Activated T-helper 9 cell treated with anti-CD3 and anti-CD28 coated beads, Interleukin-2, amount 50 U/mL, for 16 hours (primary cell): ENCODE data around the gene ARSK.

Experiments
- DNase-seq: peaks from one replicate; pipeline ENCODE4 v3.0.0-alpha.2; 2020; ENCODE audit warnings: low read depth

The ARSK gene

GRCh38 chr5:95649274-95649673 lies 94.4 kb downstream of the ARSK start:
- DNase-seq: no peak

- no peak for DNase-seq
Measured at GRCh38 chr5:95649842-95650620, 95.1 kb downstream of the ARSK start.

DNA sequence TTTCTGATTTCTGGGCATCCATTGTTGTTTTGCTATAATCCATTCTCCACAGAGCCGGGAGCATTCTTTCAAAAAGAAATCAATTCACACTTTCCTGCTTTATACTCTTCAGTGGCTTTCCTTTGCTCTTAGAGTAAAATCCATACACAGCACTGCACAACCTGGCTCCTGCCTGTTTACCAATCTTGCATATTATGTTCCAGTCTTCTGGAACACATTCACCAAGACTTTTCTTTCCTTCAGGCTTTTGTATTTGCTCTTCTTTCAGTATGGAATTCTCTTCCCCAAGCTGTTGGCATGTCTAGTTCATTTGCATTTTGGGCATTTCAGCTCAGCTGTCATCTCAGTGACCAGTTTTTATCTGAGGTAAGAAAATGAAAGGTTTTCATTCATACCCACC lies 97.9 kb downstream of the ARSK start:
- DNase-seq: no peak

DNA sequence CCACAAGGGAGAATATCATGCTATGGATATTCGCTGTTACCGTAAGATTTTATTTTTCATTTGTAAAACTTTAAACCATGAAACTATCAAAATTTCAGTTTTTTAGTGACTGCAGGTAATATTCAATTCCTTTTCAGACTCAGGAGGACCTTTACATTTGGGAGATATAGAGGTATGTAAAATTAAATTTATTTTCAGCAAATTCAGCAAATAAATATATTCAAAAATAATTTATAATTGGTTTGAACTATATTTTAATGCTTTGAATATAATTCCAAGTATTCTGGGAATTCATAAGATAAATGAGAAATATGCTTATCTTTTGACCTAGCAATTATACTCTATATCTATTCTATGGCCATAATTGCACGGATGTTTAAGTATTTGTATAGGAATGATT lies 99.3 kb downstream of the ARSK start:
- DNase-seq: no peak
